ENCODE data around the gene ITFG1.

The ITFG1 gene

GRCh38 chr16:47244206-47244605 lies 216.7 kb downstream of the ITFG1 start:
- Histone ChIP-seq H3K9me3 (ENCODE audit: insufficient read depth, low read depth, low read length) (no peaks in the 10 kb centered on the region), H3K4me1 (ENCODE audit: insufficient read depth, low read length, poor library complexity, severe bottlenecking) (no peaks in the 10 kb centered on the region), H3K4me2 (ENCODE audit: low read depth, low read length, poor library complexity, severe bottlenecking) (no peak overlapping the region), H3K4me3 (ENCODE audit: low read length, poor library complexity, severe bottlenecking) (no peak overlapping the region), H3K27me3 (ENCODE audit: insufficient read depth, low read length, poor library complexity, severe bottlenecking) (no peaks in the 10 kb centered on the region), H3K9me2 (replicated peaks; ENCODE audit: low read depth, low read length) (no peaks in the 10 kb centered on the region), H3F3A (ENCODE audit: low read depth) (no peaks in the 10 kb centered on the region), H3K79me2 (ENCODE audit: insufficient read depth, low read length) (no peaks in the 10 kb centered on the region), H2AFZ (ENCODE audit: low read length) (no peak overlapping the region), H3K9ac (ENCODE audit: low read depth, low read length, poor library complexity, severe bottlenecking) (no peak overlapping the region), H4K20me1 (ENCODE audit: insufficient read depth, low read length, poor library complexity, severe bottlenecking) (no peaks in the 10 kb centered on the region), H3K36me3 (ENCODE audit: insufficient read depth, low read length) (no peaks in the 10 kb centered on the region)
- TF ChIP-seq EZH2phosphoT487 (IDR thresholded peaks at IDR 0.05; ENCODE audit: borderline replicate concordance) (no peak), CTCF (conservative IDR thresholded peaks at IDR 0.05; ENCODE audit: low read length) (no peak)

GRCh38 chr16:47241061-47241460 lies 219.8 kb downstream of the ITFG1 start:
- H3K36me3 ChIP-seq (ENCODE audit: insufficient read depth, low read length): 0 out of 2 replicates have a peak, but pooled peaks cover 3% of the 10 kb centered on the region
- H4K20me1 ChIP-seq (ENCODE audit: insufficient read depth, low read length, poor library complexity, severe bottlenecking): no peaks in the 10 kb centered on the region
- no peaks in the 10 kb centered on the region for H3K9me2 ChIP-seq (replicated peaks; ENCODE audit: low read depth, low read length)
- H3K27me3 ChIP-seq (ENCODE audit: insufficient read depth, low read length, poor library complexity, severe bottlenecking): no peaks in the 10 kb centered on the region
- no peaks in the 10 kb centered on the region for H3K79me2 ChIP-seq (ENCODE audit: insufficient read depth, low read length)
- no peak overlapping the region for H3K4me3 ChIP-seq (ENCODE audit: low read length, poor library complexity, severe bottlenecking)
- no peak overlapping the region for H2AFZ ChIP-seq (ENCODE audit: low read length)
- H3K9ac ChIP-seq (ENCODE audit: low read depth, low read length, poor library complexity, severe bottlenecking): no peak overlapping the region
- TF ChIP-seq EZH2phosphoT487 (IDR thresholded peaks at IDR 0.05; ENCODE audit: borderline replicate concordance): no peak
- TF ChIP-seq CTCF (conservative IDR thresholded peaks at IDR 0.05; ENCODE audit: low read length): no peak
- H3K9me3 ChIP-seq (ENCODE audit: insufficient read depth, low read depth, low read length): no peaks in the 10 kb centered on the region
- no peaks in the 10 kb centered on the region for H3K4me1 ChIP-seq (ENCODE audit: insufficient read depth, low read length, poor library complexity, severe bottlenecking)
- H3K4me2 ChIP-seq (ENCODE audit: low read depth, low read length, poor library complexity, severe bottlenecking): no peak overlapping the region
- no peaks in the 10 kb centered on the region for H3F3A ChIP-seq (ENCODE audit: low read depth)

GRCh38 chr16:47236716-47237115 lies 224.1 kb downstream of the ITFG1 start:
- TF ChIP-seq EZH2phosphoT487 (IDR thresholded peaks at IDR 0.05; ENCODE audit: borderline replicate concordance): no peak
- Histone ChIP-seq H3K36me3 (ENCODE audit: insufficient read depth, low read length) (0 out of 2 replicates have a peak, but pooled peaks cover 6% of the 10 kb centered on the region), H3K4me1 (ENCODE audit: insufficient read depth, low read length, poor library complexity, severe bottlenecking) (peaks cover 9% of the 10 kb centered on the region)

GRCh38 chr16:47230296-47230695 lies 230.6 kb downstream of the ITFG1 start:
- H3K4me1 ChIP-seq (ENCODE audit: insufficient read depth, low read length, poor library complexity, severe bottlenecking): peaks cover 40% of the 10 kb centered on the region
- peaks cover 9% of the 10 kb centered on the region; the same call in 1 of the 2 replicates for H3F3A ChIP-seq (ENCODE audit: low read depth)
- H3K9ac ChIP-seq (ENCODE audit: low read depth, low read length, poor library complexity, severe bottlenecking): peak overlapping the region; percentile 63
- H2AFZ ChIP-seq (ENCODE audit: low read length): no peak overlapping the region
- TF ChIP-seq CTCF (conservative IDR thresholded peaks at IDR 0.05; ENCODE audit: low read length): no peak
- TF ChIP-seq EZH2phosphoT487 (IDR thresholded peaks at IDR 0.05; ENCODE audit: borderline replicate concordance): no peak
- no peaks in the 10 kb centered on the region for H3K79me2 ChIP-seq (ENCODE audit: insufficient read depth, low read length)
- H3K4me3 ChIP-seq (ENCODE audit: low read length, poor library complexity, severe bottlenecking): peak overlapping the region; percentile 55
- no peaks in the 10 kb centered on the region for H3K27me3 ChIP-seq (ENCODE audit: insufficient read depth, low read length, poor library complexity, severe bottlenecking)
- no peaks in the 10 kb centered on the region for H4K20me1 ChIP-seq (ENCODE audit: insufficient read depth, low read length, poor library complexity, severe bottlenecking)
- 0 out of 2 replicates have a peak, but pooled peaks cover 2% of the 10 kb centered on the region for H3K36me3 ChIP-seq (ENCODE audit: insufficient read depth, low read length)
- peak overlapping the region; percentile 74 for H3K4me2 ChIP-seq (ENCODE audit: low read depth, low read length, poor library complexity, severe bottlenecking)
- H3K9me2 ChIP-seq (replicated peaks; ENCODE audit: low read depth, low read length): no peaks in the 10 kb centered on the region
- no peaks in the 10 kb centered on the region for H3K9me3 ChIP-seq (ENCODE audit: insufficient read depth, low read depth, low read length)

More at GRCh38 chr16:47236716-47237115, 224.1 kb downstream of the ITFG1 start:
- no peak overlapping the region for H3K4me2 ChIP-seq (ENCODE audit: low read depth, low read length, poor library complexity, severe bottlenecking)
- no peaks in the 10 kb centered on the region for H3K9me3 ChIP-seq (ENCODE audit: insufficient read depth, low read depth, low read length)
- H3K9me2 ChIP-seq (replicated peaks; ENCODE audit: low read depth, low read length): no peaks in the 10 kb centered on the region
- H3K79me2 ChIP-seq (ENCODE audit: insufficient read depth, low read length): no peaks in the 10 kb centered on the region
- no peaks in the 10 kb centered on the region for H3K27me3 ChIP-seq (ENCODE audit: insufficient read depth, low read length, poor library complexity, severe bottlenecking)
- H3K9ac ChIP-seq (ENCODE audit: low read depth, low read length, poor library complexity, severe bottlenecking): no peak overlapping the region
- no peak overlapping the region for H2AFZ ChIP-seq (ENCODE audit: low read length)
- H3K4me3 ChIP-seq (ENCODE audit: low read length, poor library complexity, severe bottlenecking): no peak overlapping the region
- H4K20me1 ChIP-seq (ENCODE audit: insufficient read depth, low read length, poor library complexity, severe bottlenecking): no peaks in the 10 kb centered on the region
- H3F3A ChIP-seq (ENCODE audit: low read depth): no peaks in the 10 kb centered on the region

All from Loucy (cell line).